DOHH2 (cell line): Measurements from ENCODE around the gene SEZ6.

Source experiments
- H3F3A ChIP-seq: fragments of 200-600 bp; sonication (generic), shearing (Covaris generic); 2 replicates; pipeline ENCODE4 v1.6.0; 2016; ENCODE audit warnings: antibody characterized with exemption, mild to moderate bottlenecking; ENCODE audit not compliant: control insufficient read depth, insufficient read depth
- H3K27ac ChIP-seq: fragments of 200-600 bp; sonication (generic); 2 replicates; pipeline ENCODE4 v1.5.1; 2014; ENCODE audit warnings: low read depth, mild to moderate bottlenecking, low read length, moderate library complexity
- H3K27me3 ChIP-seq: fragments of 200-600 bp; sonication (generic); 2 replicates; pipeline ENCODE4 v1.6.1; 2014; ENCODE audit warnings: mild to moderate bottlenecking, low read length, mixed read lengths; ENCODE audit not compliant: control insufficient read depth
- H3K36me3 ChIP-seq: fragments of 200-600 bp; sonication (generic); 2 replicates; pipeline ENCODE4 v1.6.1; 2014; ENCODE audit warnings: mild to moderate bottlenecking, low read length, moderate library complexity, mixed read lengths; ENCODE audit not compliant: control insufficient read depth
- H3K4me1 ChIP-seq: fragments of 200-600 bp; sonication (generic); 2 replicates; pipeline ENCODE4 v1.6.1; 2014; ENCODE audit warnings: mild to moderate bottlenecking, low read length, mixed read lengths; ENCODE audit not compliant: control insufficient read depth
- H3K4me2 ChIP-seq: fragments of 200-600 bp; sonication (generic); 2 replicates; pipeline ENCODE4 v1.6.0; 2014; ENCODE audit warnings: mild to moderate bottlenecking, low read length, moderate library complexity
- H3K4me3 ChIP-seq: fragments of 200-600 bp; sonication (generic); 2 replicates; pipeline ENCODE4 v1.5.1; 2014; ENCODE audit warnings: mild to moderate bottlenecking, low read length, mixed read lengths
- H3K79me2 ChIP-seq: fragments of 200-600 bp; sonication (generic); 2 replicates; pipeline ENCODE4 v1.6.1; 2014; ENCODE audit warnings: mild to moderate bottlenecking, low read length, mixed read lengths; ENCODE audit not compliant: control insufficient read depth
- H3K9me2 ChIP-seq: fragments of 200-600 bp; sonication (generic); replicated peaks from 2 replicates; pipeline ENCODE4 v1.6.1; 2014; ENCODE audit warnings: mild to moderate bottlenecking, low read length, mixed read lengths; ENCODE audit not compliant: control insufficient read depth
- H3K9me3 ChIP-seq: fragments of 200-600 bp; sonication (generic); 2 replicates; pipeline ENCODE4 v1.6.1; 2014; ENCODE audit warnings: antibody characterized with exemption, low read length, mixed read lengths; ENCODE audit not compliant: control insufficient read depth, insufficient read depth
- H4K20me1 ChIP-seq: fragments of 200-600 bp; sonication (generic); 2 replicates; pipeline ENCODE4 v1.6.0; 2014; ENCODE audit warnings: low read depth, mild to moderate bottlenecking, antibody characterized with exemption, low read length, moderate library complexity; ENCODE audit not compliant: control insufficient read depth, insufficient read depth
- EZH2phosphoT487 ChIP-seq: fragments of 200-600 bp; sonication (generic); IDR thresholded peaks from 2 replicates; pipeline ENCODE4 v1.6.1; 2017; ENCODE audit warnings: borderline replicate concordance, mild to moderate bottlenecking, antibody characterized with exemption, low read length, moderate library complexity, mixed read lengths
- TF ChIP-seq, protein P1 (sequence below): fragments of 200-600 bp; sonication (generic); IDR thresholded peaks from one replicate; pipeline ENCODE4 v1.5.1; 2014; ENCODE audit warnings: antibody characterized with exemption, mild to moderate bottlenecking, low read depth, low read length; ENCODE audit not compliant: poor library complexity, severe bottlenecking

Gene SEZ6

DNA sequence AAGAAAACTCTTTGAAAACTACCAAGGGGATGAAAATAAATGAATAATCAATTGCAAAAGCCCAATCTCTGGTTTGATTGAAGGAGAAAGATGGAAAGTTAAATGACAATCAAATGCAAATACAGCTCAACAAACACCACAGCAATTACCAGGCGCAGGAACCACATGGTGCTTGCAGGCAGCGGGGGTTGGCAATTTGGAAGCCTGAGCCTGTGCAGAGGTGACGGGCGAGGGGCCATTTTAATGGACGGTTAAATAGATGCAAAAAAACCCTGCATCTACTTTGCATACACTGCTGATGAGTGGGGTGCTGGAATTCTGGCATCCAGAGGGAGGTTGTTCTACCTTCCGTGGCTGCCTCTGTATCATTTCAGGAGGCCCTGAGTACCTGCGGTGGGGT, 4.8 kb upstream of the SEZ6 start:
- H3K4me3 ChIP-seq, result no peak overlapping the region
- H3F3A ChIP-seq, result no peaks in the 10 kb centered on the region
- peaks cover 36% of the 10 kb centered on the region for H3K27me3 ChIP-seq
- H4K20me1 ChIP-seq, result no peaks in the 10 kb centered on the region
- H3K36me3 ChIP-seq, result no peaks in the 10 kb centered on the region
- TF ChIP-seq, protein P1, sequence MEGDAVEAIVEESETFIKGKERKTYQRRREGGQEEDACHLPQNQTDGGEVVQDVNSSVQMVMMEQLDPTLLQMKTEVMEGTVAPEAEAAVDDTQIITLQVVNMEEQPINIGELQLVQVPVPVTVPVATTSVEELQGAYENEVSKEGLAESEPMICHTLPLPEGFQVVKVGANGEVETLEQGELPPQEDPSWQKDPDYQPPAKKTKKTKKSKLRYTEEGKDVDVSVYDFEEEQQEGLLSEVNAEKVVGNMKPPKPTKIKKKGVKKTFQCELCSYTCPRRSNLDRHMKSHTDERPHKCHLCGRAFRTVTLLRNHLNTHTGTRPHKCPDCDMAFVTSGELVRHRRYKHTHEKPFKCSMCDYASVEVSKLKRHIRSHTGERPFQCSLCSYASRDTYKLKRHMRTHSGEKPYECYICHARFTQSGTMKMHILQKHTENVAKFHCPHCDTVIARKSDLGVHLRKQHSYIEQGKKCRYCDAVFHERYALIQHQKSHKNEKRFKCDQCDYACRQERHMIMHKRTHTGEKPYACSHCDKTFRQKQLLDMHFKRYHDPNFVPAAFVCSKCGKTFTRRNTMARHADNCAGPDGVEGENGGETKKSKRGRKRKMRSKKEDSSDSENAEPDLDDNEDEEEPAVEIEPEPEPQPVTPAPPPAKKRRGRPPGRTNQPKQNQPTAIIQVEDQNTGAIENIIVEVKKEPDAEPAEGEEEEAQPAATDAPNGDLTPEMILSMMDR, result no peak
- TF ChIP-seq EZH2phosphoT487, result no peak
- H3K9me3 ChIP-seq, result no peaks in the 10 kb centered on the region
- H3K4me1 ChIP-seq, result no peaks in the 10 kb centered on the region
- H3K27ac ChIP-seq, result no peak overlapping the region
- no peaks in the 10 kb centered on the region for H3K9me2 ChIP-seq
- no peaks in the 10 kb centered on the region for H3K79me2 ChIP-seq
- H3K4me2 ChIP-seq, result no peak overlapping the region

DNA sequence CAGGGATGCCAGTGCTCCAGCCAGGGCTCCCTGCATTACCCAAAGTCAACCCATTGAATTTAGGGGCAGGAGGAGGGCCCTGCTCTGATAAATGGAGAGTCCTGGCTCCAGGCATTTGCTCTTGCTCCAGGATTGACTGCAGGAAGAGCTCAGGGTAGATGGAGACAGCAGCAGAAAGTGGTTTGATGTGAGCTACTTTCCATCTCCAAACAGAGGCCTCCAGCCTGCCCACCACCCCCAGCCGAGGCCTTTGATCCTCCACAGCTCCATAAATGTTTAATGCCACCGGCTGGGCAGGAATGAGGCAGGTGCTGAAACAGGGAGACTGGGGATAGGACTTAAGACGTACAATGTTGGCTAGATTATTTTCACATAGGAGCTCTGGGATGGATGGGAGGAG, 4.3 kb upstream of the SEZ6 start:
- Histone ChIP-seq H3K79me2 (no peaks in the 10 kb centered on the region), H3K27ac (no peak overlapping the region), H3F3A (no peaks in the 10 kb centered on the region), H3K9me2 (no peaks in the 10 kb centered on the region), H3K27me3 (peaks cover 35% of the 10 kb centered on the region), H3K36me3 (no peaks in the 10 kb centered on the region), H3K4me3 (no peak overlapping the region), H4K20me1 (no peaks in the 10 kb centered on the region), H3K4me2 (no peak overlapping the region), H3K9me3 (no peaks in the 10 kb centered on the region), H3K4me1 (no peaks in the 10 kb centered on the region)
- TF ChIP-seq EZH2phosphoT487, result no peak
- TF ChIP-seq, protein P1, result no peak

GRCh38 chr17:29008591-29008990, 2.8 kb upstream of the SEZ6 start:
- Histone ChIP-seq H3K79me2 (no peaks in the 10 kb centered on the region), H3K4me2 (no peak overlapping the region), H3K27me3 (peaks cover 27% of the 10 kb centered on the region), H3K27ac (no peak overlapping the region), H3K9me3 (no peaks in the 10 kb centered on the region), H3K36me3 (no peaks in the 10 kb centered on the region), H3K4me1 (no peaks in the 10 kb centered on the region), H3F3A (no peaks in the 10 kb centered on the region), H4K20me1 (no peaks in the 10 kb centered on the region), H3K4me3 (no peak overlapping the region), H3K9me2 (no peaks in the 10 kb centered on the region)
- TF ChIP-seq, protein P1, result no peak
- TF ChIP-seq EZH2phosphoT487, result no peak
